Caco-2 (cell line): ENCODE measurements around the gene TM7SF3. TPM values are rescaled to one million over a fixed set of nuclear protein-coding genes. Genes with fewer than 3 reads are reported as not detected.
"Not testable (repeated sequence)": the region's sequence is repeated elsewhere in the genome, so short reads cannot be mapped to it uniquely, and the experiment has no call there.

Experiments used
- BruUV-seq: library from RNA; stranded (reverse); fragments of 400-500 nt; replicated peaks from 2 replicates; lab custom pipeline; 2021; lab: Mats Ljungman, UMichigan
- CTCF ChIA-PET: fragments of 300-600 bp; sonication (Branson Sonifier 250); formaldehyde crosslinking; loops from one replicate; lab custom pipeline; 2022; ENCODE audit warnings: antibody characterized with exemption; lab: Charles Lee
- POLR2A ChIA-PET: fragments of 300-600 bp; sonication (Branson Sonifier 250); formaldehyde crosslinking; loops from one replicate; lab custom pipeline; 2022; ENCODE audit warnings: antibody characterized with exemption; lab: Charles Lee
- DNase-seq, 2 experiments: peaks; one replicate each; pipeline versions ENCODE4 v3.0.0 to v3.0.0-alpha.2; 2020 to 2022
- H3K27me3 ChIP-seq: replicated peaks from 2 replicates; pipeline ENCODE4 v1.6.0; 2011; ENCODE audit warnings: low read length; ENCODE audit not compliant: control insufficient read depth, insufficient read depth
- H3K36me3 ChIP-seq: 2 replicates; pipeline ENCODE4 v1.5.1; 2011; ENCODE audit warnings: low read length; ENCODE audit not compliant: control insufficient read depth, insufficient read depth
- H3K4me1 ChIP-seq: fragments of 250-450 bp; sonication (Bioruptor Pico); 2 replicates; pipeline ENCODE4 v1.5.1; 2020; ENCODE audit warnings: mild to moderate bottlenecking
- H3K4me3 ChIP-seq: 2 replicates; pipeline ENCODE4 v1.5.1; 2011; ENCODE audit warnings: low read depth, mild to moderate bottlenecking, control low read depth, low read length
- H3K9me3 ChIP-seq: fragments of 250-450 bp; sonication (Bioruptor Pico); 2 replicates; pipeline ENCODE4 v1.5.1; 2020; ENCODE audit warnings: mild to moderate bottlenecking, moderate library complexity
- H3K27ac Mint-ChIP-seq: one replicate; pipeline ENCODE4 v1.8.0; 2022; ENCODE audit warnings: mixed read lengths; ENCODE audit not compliant: unreplicated experiment
- H3K27me3 Mint-ChIP-seq: one replicate; pipeline ENCODE4 v1.8.0; 2022; ENCODE audit warnings: mixed read lengths; ENCODE audit not compliant: insufficient read depth, unreplicated experiment
- H3K36me3 Mint-ChIP-seq: one replicate; pipeline ENCODE4 v1.8.0; 2022; ENCODE audit warnings: mild to moderate bottlenecking, mixed read lengths; ENCODE audit not compliant: insufficient read depth, unreplicated experiment
- H3K4me1 Mint-ChIP-seq: one replicate; pipeline ENCODE4 v1.8.0; 2022; ENCODE audit warnings: low read depth, mixed read lengths; ENCODE audit not compliant: unreplicated experiment
- H3K4me3 Mint-ChIP-seq: one replicate; pipeline ENCODE4 v1.8.0; 2022; ENCODE audit warnings: mild to moderate bottlenecking, moderate library complexity, mixed read lengths; ENCODE audit not compliant: unreplicated experiment
- H3K9me3 Mint-ChIP-seq: one replicate; pipeline ENCODE4 v1.8.0; 2022; ENCODE audit warnings: mixed read lengths; ENCODE audit not compliant: unreplicated experiment
- CTCF ChIP-seq, 2 experiments: fragments of 200-600 bp in 1 of 2; IDR thresholded peaks; 1 replicate in 1 of 2; 2 replicates in 1 of 2; pipeline versions ENCODE4 v1.5.1 to v1.8.0; 2011 to 2022; ENCODE audit warnings: antibody characterized with exemption in 1 of 2, control low read depth in 1 of 2, inconsistent platforms in 1 of 2, low read depth in 1 of 2, low read length in 1 of 2, mild to moderate bottlenecking in 1 of 2, moderate library complexity in 1 of 2; ENCODE audit not compliant: insufficient read depth in 1 of 2, severe bottlenecking in 1 of 2, unreplicated experiment in 1 of 2
- intact Hi-C: fragments of 100-400 bp; cut with micrococcal nuclease; formaldehyde crosslinking; loops from one replicate; pipeline ENCODE4 v1.10.0; 2022; ENCODE audit not compliant: unreplicated experiment
- total RNA-seq: library from RNA; stranded (reverse); gene quantifications from 2 replicates; pipeline ENCODE4 v1.2.3, GENCODE V29; 2022

The TM7SF3 gene
- total RNA-seq, 1 experiment from 2014 or later: 83.0 TPM

DNA sequence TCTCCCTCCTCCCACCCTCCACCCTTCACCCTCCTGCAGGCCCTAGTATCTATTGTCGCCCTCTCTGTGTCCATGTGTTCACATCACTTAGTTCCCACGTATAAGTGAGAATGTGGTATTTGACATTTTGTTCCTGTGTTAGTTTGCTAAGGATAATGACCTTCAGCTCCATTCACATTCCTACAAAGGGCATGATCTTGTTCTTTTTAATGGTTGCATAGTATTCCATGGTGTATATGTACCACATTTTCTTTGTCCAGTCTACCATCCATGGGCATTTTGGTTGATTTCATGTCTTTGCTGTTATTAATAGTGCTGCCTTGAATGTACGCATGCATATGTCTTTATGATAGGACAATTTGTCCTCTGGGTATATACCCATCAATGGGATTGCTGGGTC lies 38.6 kb upstream of the TM7SF3 start:
- Histone ChIP-seq H3K9me3 (no peaks in the 10 kb centered on the region), H3K27me3 (no peaks in the 10 kb centered on the region), H3K4me1 (no peaks in the 10 kb centered on the region), H3K4me3 (no peak overlapping the region), H3K36me3 (no peaks in the 10 kb centered on the region)
- no TSS peak for BruUV-seq
- peaks cover 2% of the 10 kb centered on the region for H3K27me3 Mint-ChIP-seq
- no peaks in the 10 kb centered on the region for H3K9me3 Mint-ChIP-seq
- no peak for TF ChIP-seq CTCF (IDR thresholded peaks at IDR 0.05; ENCODE audit: insufficient read depth in 1 of 2, low read depth in 1 of 2, low read length in 1 of 2, severe bottlenecking in 1 of 2, unreplicated experiment in 1 of 2)
- no peak overlapping the region for H3K4me3 Mint-ChIP-seq
- DNase-seq: no peak
- no peaks in the 10 kb centered on the region for H3K36me3 Mint-ChIP-seq
- intact Hi-C loops: no loop called here
- H3K4me1 Mint-ChIP-seq: no peaks in the 10 kb centered on the region
- H3K27ac Mint-ChIP-seq: no peak overlapping the region
- ChIA-PET CTCF (no interaction called here), POLR2A (no interaction called here)

DNA sequence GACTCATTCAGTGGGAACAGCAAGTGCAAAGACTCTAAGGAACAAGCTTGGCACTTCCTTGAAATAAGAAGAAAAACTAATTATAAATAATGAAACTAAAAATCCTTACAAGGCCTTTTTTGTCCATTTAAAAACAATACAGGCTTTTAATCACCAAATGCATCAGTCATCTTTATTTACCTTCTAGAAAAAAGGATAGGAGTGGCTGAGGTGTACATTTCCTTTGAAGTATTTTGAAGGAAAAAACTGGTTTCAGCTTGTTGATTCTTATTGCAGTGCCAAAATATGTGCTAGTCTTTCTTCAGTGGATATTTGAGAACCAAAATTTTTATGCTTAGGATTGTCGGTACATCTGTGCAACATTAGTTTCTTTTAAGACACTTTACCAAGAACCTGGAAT lies 38.0 kb upstream of the TM7SF3 start:
- Mint-ChIP-seq H3K27me3 (no peaks in the 10 kb centered on the region), H3K27ac (no peak overlapping the region), H3K4me3 (no peak overlapping the region), H3K36me3 (no peaks in the 10 kb centered on the region), H3K9me3 (no peaks in the 10 kb centered on the region), H3K4me1 (no peaks in the 10 kb centered on the region)
- no peaks in the 10 kb centered on the region for H3K9me3 ChIP-seq
- no peaks in the 10 kb centered on the region for H3K4me1 ChIP-seq
- H3K36me3 ChIP-seq: no peaks in the 10 kb centered on the region
- no TSS peak for BruUV-seq
- H3K4me3 ChIP-seq: no peak overlapping the region
- POLR2A ChIA-PET: no interaction called here
- TF ChIP-seq CTCF (IDR thresholded peaks at IDR 0.05; ENCODE audit: insufficient read depth in 1 of 2, low read depth in 1 of 2, low read length in 1 of 2, severe bottlenecking in 1 of 2, unreplicated experiment in 1 of 2): no peak
- intact Hi-C loops: no loop called here
- H3K27me3 ChIP-seq: no peaks in the 10 kb centered on the region
- CTCF ChIA-PET: no interaction called here
- DNase-seq: no peak

- H3K27me3 Mint-ChIP-seq: no peaks in the 10 kb centered on the region
- intact Hi-C loops: no loop called here
- no peaks in the 10 kb centered on the region for H3K27me3 ChIP-seq
- no peak for TF ChIP-seq CTCF (IDR thresholded peaks at IDR 0.05; ENCODE audit: insufficient read depth in 1 of 2, low read depth in 1 of 2, low read length in 1 of 2, severe bottlenecking in 1 of 2, unreplicated experiment in 1 of 2)
- no peaks in the 10 kb centered on the region for H3K4me1 Mint-ChIP-seq
- H3K36me3 Mint-ChIP-seq: no peaks in the 10 kb centered on the region
- H3K4me3 Mint-ChIP-seq: no peak overlapping the region
- ChIA-PET POLR2A (no interaction called here), CTCF (no interaction called here)
- no peaks in the 10 kb centered on the region for H3K9me3 ChIP-seq
- no TSS peak for BruUV-seq
- no peak overlapping the region for H3K27ac Mint-ChIP-seq
- H3K4me1 ChIP-seq: no peaks in the 10 kb centered on the region
- no peak overlapping the region for H3K4me3 ChIP-seq
- H3K9me3 Mint-ChIP-seq: no peaks in the 10 kb centered on the region
- DNase-seq: no peak
- no peaks in the 10 kb centered on the region for H3K36me3 ChIP-seq
These were observed 34.9 kb upstream of the TM7SF3 start for GRCh38 chr12:27048822-27049752.

GRCh38 chr12:27042018-27042417 lies 27.8 kb upstream of the TM7SF3 start:
- H3K4me3 ChIP-seq, H3K4me1 ChIP-seq, H3K27ac Mint-ChIP-seq, H3K9me3 Mint-ChIP-seq, CTCF ChIA-PET, H3K36me3 ChIP-seq, BruUV-seq, DNase-seq, POLR2A ChIA-PET, intact Hi-C loops, H3K27me3 Mint-ChIP-seq, H3K4me3 Mint-ChIP-seq, H3K27me3 ChIP-seq, H3K9me3 ChIP-seq, H3K4me1 Mint-ChIP-seq: not testable (repeated sequence)
- peaks cover 21% of the 10 kb centered on the region for H3K36me3 Mint-ChIP-seq

DNA sequence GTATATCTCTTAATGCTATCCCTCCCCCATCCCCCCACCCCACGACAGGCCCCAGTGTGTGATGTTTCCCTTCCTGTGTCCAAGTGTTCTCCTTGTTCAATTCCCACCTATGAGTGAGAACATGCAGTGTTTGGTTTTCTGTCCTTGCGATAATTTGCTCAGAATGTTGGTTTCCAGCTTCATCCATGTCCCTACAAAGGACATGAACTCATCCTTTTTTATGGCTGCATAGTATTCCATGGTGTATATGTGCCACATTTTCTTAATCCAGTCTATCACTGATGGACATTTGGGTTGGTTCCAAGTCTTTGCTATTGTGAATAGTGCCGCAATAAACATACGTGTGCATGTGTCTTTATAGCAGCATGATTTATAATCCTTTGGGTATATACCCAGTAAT lies 26.5 kb upstream of the TM7SF3 start:
- H3K9me3 Mint-ChIP-seq, H3K27ac Mint-ChIP-seq, H3K4me1 Mint-ChIP-seq, H3K4me3 Mint-ChIP-seq, H3K36me3 ChIP-seq, H3K4me3 ChIP-seq, H3K9me3 ChIP-seq, H3K4me1 ChIP-seq, BruUV-seq, CTCF ChIA-PET, DNase-seq, H3K27me3 ChIP-seq, intact Hi-C loops, POLR2A ChIA-PET, H3K27me3 Mint-ChIP-seq: not testable (repeated sequence)
- peaks cover 27% of the 10 kb centered on the region for H3K36me3 Mint-ChIP-seq
